Measurements from ENCODE around the gene RPL35.
A peak's percentile ranks its signal among the peaks of the same experiment; 100 is the strongest.
"Not testable (repeated sequence)": the region's sequence is repeated elsewhere in the genome, so short reads cannot be mapped to it uniquely, and the experiment has no call there.

RPL35 gene

DNA sequence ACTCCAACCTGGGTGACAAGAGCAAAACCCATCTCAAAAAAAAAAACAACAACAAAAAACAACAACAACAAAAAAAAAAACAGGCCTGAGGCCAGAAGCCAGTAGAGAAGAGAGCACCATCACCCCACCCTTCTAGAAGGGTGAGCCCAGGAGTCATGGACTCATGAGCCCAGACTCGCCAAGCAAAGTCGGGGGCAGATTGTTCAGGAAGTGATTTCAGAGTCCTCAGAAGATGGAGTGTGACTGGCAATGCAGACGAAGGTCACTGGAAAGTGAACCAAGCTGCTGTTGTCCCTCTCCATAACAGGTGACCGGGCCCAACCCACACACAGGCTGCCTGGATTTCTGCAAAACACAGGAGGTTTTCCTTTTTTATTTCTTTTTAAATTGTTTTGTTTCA, 17.5 kb downstream of the RPL35 start:
- no peak for TF ChIP-seq CTCF (IDR thresholded peaks at IDR 0.05; ENCODE audit: control insufficient read depth, insufficient read depth, low read depth, low read length, missing control alignments)
- H3K4me3 ChIP-seq (ENCODE audit: control insufficient read depth, low read depth, low read length) = no peak overlapping the region
- no peak for DNase-seq (ENCODE audit: low read depth)

DNA sequence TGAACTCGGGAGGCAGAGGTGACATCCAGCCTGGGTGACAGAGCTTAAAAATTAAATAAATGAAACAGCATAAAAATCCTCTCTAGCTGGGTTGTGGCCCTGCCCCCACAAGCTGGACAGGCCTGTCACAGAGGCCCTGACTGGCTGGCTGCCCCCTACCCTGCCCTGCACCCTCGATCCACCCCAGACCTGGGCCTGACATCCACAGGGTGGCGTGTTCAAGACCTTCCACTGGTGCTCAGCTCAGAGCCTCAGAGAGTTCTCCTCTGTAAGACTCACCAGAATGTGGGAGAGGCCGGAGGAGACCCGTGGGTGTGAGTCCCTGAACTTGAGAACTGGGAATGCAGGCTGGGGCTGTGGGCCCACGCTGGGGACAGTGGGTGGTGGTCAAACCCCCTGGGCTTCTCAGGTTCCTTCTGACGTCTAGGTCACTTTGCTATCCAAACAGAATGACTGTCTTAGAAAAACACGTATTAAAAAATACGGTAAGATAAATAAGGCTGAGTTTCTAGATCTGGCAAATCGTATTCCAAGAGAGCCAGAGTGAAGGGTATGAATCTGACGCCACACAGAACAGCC, 18.2 kb downstream of the RPL35 start:
- no peak for TF ChIP-seq CTCF (IDR thresholded peaks at IDR 0.05; ENCODE audit: control insufficient read depth, insufficient read depth, low read depth, low read length, missing control alignments)
- H3K4me3 ChIP-seq (ENCODE audit: control insufficient read depth, low read depth, low read length) = no peak overlapping the region
- DNase-seq (ENCODE audit: low read depth) = no peak

DNA sequence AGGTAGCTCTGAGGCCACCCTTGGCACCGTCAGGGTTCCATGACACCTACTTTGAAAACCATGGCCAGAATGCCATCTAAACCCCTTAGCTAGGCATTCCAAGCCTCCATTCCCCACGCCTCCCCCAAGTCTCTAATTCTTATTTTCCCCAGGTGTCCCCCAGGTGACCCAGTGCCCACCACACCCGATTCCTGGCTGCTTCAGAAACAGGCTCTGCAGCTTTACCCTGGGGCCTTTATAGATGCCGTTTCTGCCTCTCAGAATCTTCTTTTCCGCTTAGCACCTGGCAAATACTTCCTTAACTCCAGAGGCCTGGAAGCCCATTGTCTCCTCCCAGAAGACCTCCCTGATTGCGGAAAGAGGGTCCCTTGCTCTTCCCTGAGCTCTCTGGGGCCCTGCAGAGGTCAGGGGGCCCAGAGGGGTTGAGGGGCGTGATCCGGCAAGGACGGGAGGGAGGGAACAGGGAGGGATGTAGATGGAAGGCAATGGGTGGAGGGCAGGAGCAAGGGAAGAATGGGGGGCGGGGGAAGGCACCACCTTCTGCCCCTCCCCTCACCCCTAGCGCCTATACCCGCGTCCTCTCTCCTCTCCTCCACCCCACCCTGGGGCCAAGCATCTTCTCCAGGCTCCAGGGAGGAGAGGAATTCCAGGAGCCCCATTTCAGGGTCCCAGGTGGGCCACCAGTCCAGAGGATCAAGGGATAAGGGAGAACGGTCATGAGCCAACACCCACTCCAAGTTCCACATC, 20.5 kb downstream of the RPL35 start:
- H3K4me3 ChIP-seq (ENCODE audit: control insufficient read depth, low read depth, low read length) = no peak overlapping the region
- DNase-seq (ENCODE audit: low read depth) = no peak
- TF ChIP-seq CTCF (IDR thresholded peaks at IDR 0.05; ENCODE audit: control insufficient read depth, insufficient read depth, low read depth, low read length, missing control alignments) = no peak

DNA sequence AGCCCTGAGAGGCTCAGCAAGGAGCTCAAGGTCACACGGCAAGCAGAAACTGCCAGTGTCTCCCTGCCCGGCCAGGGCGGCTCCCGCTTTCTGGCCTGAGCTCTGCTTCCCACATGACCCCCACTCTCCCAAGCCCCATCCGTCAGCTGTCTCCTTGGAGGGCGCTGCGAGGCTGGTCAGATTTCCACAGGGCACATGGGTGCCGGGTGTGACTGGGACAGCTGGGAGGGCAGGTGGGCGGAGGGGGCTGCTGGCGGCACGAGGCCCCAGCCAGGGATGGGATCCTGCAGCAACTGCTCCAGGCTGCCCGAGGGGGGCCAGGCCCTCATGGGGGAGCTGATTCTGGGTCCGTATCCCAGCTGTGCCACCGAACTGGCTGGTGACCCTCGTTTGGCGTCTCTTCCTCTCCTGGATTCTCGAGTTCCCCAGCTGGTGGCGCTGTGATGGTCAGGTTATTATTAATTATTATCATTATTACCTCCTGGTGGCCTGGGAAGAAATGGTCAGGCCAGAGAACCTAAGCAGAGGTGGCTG, 21.4 kb downstream of the RPL35 start:
- DNase-seq (ENCODE audit: low read depth) = no peak
- TF ChIP-seq CTCF (IDR thresholded peaks at IDR 0.05; ENCODE audit: control insufficient read depth, insufficient read depth, low read depth, low read length, missing control alignments) = peak; percentile 7

GRCh38 chr9:124839612-124840299, 22.0 kb downstream of the RPL35 start:
- TF ChIP-seq CTCF (IDR thresholded peaks at IDR 0.05; ENCODE audit: control insufficient read depth, insufficient read depth, low read depth, low read length, missing control alignments) = peak; percentile 58
- no peak overlapping the region for H3K4me3 ChIP-seq (ENCODE audit: control insufficient read depth, low read depth, low read length)

More for the DNA sequence above, 21.4 kb downstream of the RPL35 start:
- H3K4me3 ChIP-seq (ENCODE audit: control insufficient read depth, low read depth, low read length) = no peak overlapping the region

DNA sequence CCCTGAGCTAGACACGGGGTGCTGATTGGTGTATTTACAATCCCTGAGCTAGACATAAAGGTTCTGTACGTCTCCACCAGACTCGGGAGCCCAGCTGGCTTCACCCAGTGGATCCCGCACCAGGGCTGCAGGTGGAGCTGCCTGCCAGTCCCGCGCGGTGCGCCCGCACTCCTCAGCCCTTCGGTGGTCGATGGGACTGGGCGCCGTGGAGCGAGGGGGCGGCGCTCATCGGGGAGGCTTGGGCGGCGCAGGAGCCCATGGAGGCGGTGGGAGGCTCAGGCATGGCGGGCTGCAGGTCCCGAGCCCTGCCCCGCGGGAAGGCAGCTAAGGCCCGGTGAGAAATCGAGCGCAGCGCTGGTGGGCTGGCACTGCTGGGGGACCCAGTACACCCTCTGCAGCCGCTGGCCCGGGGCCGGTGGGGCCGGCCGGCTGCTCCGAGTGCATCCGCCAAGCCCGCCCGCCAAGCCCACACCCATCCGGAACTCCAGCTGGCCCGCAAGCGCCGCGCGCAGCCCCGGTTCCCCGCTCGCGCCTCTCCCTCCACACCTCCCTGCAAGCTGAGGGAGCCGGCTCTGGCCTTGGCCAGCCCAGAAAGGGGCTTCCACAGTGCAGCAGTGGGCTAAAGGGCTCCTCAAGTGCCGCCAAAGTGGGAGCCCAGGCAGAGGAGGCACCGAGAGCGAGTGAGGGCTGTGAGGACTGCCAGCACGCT, 23.0 kb downstream of the RPL35 start:
- not testable (repeated sequence) for DNase-seq (ENCODE audit: low read depth); H3K4me3 ChIP-seq (ENCODE audit: control insufficient read depth, low read depth, low read length)

More at GRCh38 chr9:124839612-124840299, 22.0 kb downstream of the RPL35 start:
- DNase-seq (ENCODE audit: low read depth) = no peak

- not testable (repeated sequence) for DNase-seq (ENCODE audit: low read depth); H3K4me3 ChIP-seq (ENCODE audit: control insufficient read depth, low read depth, low read length)
Observed at GRCh38 chr9:124838132-124838531, 23.6 kb downstream of the RPL35 start.

Data from AG09309 (cell line).